ENCODE results near the gene TRAFD1.
"Not testable (repeated sequence)": the region's sequence is repeated elsewhere in the genome, so short reads cannot be mapped to it uniquely, and the experiment has no call there.

Gene TRAFD1

GRCh38 chr12:112125250-112125999, at the start of gene TRAFD1:
TSS of gene TRAFD1 (plus strand) at chr12:112125560. CDS start at chr12:112130523, 4,963 bp downstream.
- DNase-seq: peak; percentile 98

GRCh38 chr12:112087055-112087850, 38.1 kb upstream of the TRAFD1 start:
- DNase-seq: no peak

- DNase-seq: no peak
These were observed 37.5 kb upstream of the TRAFD1 start for GRCh38 chr12:112087851-112088250.

- DNase-seq: no peak
These were observed 33.8 kb upstream of the TRAFD1 start for GRCh38 chr12:112091563-112091962.

- DNase-seq: no peak
These were observed 29.3 kb upstream of the TRAFD1 start for GRCh38 chr12:112096070-112096469.

GRCh38 chr12:112096667-112097066, 28.7 kb upstream of the TRAFD1 start:
- DNase-seq: no peak

- no peak for DNase-seq
These were observed 27.7 kb upstream of the TRAFD1 start for GRCh38 chr12:112097641-112098040.

GRCh38 chr12:112100500-112100899, 24.9 kb upstream of the TRAFD1 start:
- not testable (repeated sequence) for DNase-seq

GRCh38 chr12:112102127-112102526, 23.2 kb upstream of the TRAFD1 start:
- no peak for DNase-seq

- DNase-seq: not testable (repeated sequence)
These were observed 22.6 kb upstream of the TRAFD1 start for GRCh38 chr12:112102746-112103145.

- DNase-seq: no peak
These were observed 21.4 kb upstream of the TRAFD1 start for GRCh38 chr12:112103758-112104503.

- no peak for DNase-seq
These were observed 19.5 kb upstream of the TRAFD1 start for GRCh38 chr12:112105891-112106290.

- DNase-seq: no peak
These were observed 17.8 kb upstream of the TRAFD1 start for GRCh38 chr12:112107306-112108201.

GRCh38 chr12:112108202-112109079, 16.9 kb upstream of the TRAFD1 start, which contains the start of gene NAA25:
TSS of gene NAA25 (minus strand) at chr12:112108783. CDS start at chr12:112108773, 10 bp downstream.
- peak; percentile 84 for DNase-seq

GRCh38 chr12:112110787-112111662, 14.3 kb upstream of the TRAFD1 start:
- not testable (repeated sequence) for DNase-seq

- DNase-seq: no peak
These were observed 13.4 kb upstream of the TRAFD1 start for GRCh38 chr12:112111931-112112330.

- no peak for DNase-seq
These were observed 12.8 kb upstream of the TRAFD1 start for GRCh38 chr12:112112409-112113133.

GRCh38 chr12:112115259-112116045, 9.9 kb upstream of the TRAFD1 start:
- no peak for DNase-seq
